Stimulated activated CD8-positive, alpha-beta memory T cell treated with anti-CD3 and anti-CD28 coated beads, Interleukin-15, amount 100 ng/mL, for 24 hours (primary cell): ENCODE results near the gene FAM219A.
"Not testable (repeated sequence)": the region's sequence is repeated elsewhere in the genome, so short reads cannot be mapped to it uniquely, and the experiment has no call there.

ENCODE experiments used
- DNase-seq: peaks from one replicate; pipeline ENCODE4 v3.0.0-alpha.2; 2020; ENCODE audit warnings: low read depth

FAM219A gene

DNA sequence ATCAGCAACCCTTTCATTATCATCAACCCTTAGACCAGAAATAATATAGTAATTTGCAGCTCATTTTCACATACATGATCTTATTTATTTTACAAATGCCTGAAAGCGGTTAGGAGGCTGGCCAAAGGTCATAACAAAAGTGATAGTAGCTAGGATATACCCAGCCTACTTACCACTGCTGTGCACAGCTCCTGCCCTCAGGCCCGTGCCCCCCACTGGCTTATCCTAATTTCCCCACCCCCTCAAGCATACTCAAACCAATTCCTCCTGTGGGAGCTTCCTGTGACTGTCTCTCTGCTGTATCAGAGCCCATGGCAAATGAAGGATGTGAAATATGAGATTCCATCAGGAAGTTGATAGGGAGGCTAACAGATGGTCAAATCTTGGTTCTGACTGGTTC, 14.8 kb downstream of the FAM219A start:
- no peak for DNase-seq

DNA sequence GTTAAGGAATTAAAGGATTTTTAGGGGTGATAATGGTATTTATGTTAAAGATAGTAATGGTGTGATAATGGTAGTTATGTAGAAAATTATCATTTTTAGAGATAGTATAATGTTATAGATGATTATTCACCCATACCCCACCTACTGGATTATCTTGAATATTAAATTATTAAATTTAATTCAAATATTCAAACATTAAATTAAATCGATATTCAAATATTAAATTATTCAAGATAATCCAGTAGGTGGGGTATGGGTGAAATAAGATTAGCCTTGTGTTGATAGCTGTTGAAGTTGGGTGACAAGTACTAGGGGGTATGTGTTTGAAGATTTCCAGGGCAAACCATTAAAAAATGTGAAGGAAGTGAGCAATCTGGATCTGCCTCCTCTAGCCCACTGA, 15.6 kb downstream of the FAM219A start:
- no peak for DNase-seq

DNA sequence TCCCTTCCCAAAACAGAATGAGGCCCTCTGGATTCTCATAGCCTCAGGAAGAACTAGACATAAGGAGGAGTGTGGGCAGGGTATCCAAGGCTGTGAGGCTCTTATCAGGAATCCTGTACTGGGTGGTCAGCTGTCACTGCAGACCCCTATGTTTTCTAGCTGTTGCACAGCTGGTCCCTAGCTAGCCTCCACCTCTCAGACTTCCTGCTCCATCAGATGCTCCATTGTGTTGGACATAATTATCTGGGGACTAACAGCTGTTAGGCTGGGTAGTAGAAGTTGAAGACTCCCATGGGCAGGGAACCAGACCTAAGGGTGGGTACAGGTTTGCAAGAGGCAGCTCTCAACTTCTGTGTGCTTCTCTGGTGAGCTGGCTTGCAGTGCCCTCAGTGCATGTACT, 18.4 kb downstream of the FAM219A start:
- DNase-seq: no peak

- DNase-seq: not testable (repeated sequence)
These were observed 19.9 kb downstream of the FAM219A start for GRCh38 chr9:34438465-34438864.

DNA sequence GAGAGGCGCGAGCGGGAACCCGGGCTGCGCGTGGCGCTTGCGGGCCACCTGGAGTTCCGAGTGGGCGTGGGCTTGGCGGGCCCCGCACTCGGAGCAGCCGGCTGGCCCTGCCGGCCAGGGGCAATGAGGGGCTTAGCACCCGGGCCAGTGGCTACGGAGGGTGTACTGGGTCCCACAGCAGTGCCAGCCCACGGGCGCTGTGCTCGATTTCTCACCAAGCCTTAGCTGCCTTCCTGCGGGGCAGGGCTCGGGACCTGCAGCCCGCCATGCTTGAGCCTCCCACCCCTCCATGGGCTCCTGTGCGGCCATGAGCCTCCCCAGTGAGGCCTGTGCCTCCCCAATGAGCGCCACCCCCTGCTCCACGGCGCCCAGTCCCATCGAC, 20.5 kb downstream of the FAM219A start:
- not testable (repeated sequence) for DNase-seq

GRCh38 chr9:34437006-34437925, 21.1 kb downstream of the FAM219A start:
- DNase-seq: no peak

GRCh38 chr9:34431667-34432066, 26.7 kb downstream of the FAM219A start:
- DNase-seq: no peak

DNA sequence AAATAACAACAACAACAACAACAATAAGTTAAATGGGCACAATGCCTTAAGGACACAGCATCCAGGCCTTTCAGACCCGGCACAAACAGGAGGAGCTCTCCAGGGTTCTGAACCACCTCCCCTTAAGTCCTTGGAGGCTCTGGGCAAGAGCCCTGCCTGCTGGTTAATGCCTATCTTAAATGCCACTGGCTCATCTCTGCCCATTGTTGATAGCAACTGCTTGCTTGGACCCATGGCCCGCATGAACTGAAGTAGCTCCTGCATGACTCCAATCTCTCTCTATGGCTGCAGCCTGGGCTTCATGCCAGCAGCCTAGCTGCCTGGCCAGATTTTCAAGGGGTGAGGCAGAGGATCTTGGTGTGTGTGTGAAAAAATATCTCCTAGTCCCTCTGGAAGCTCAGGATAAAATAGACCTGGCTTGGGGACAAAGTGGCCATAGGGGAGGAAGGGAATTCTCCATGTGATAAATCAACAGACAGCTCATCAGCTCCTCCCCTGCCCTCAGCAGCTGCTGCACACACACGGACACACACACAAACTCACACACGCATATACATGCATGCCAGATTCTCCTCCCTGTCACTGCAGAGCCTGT, 27.4 kb downstream of the FAM219A start:
- no peak for DNase-seq

DNA sequence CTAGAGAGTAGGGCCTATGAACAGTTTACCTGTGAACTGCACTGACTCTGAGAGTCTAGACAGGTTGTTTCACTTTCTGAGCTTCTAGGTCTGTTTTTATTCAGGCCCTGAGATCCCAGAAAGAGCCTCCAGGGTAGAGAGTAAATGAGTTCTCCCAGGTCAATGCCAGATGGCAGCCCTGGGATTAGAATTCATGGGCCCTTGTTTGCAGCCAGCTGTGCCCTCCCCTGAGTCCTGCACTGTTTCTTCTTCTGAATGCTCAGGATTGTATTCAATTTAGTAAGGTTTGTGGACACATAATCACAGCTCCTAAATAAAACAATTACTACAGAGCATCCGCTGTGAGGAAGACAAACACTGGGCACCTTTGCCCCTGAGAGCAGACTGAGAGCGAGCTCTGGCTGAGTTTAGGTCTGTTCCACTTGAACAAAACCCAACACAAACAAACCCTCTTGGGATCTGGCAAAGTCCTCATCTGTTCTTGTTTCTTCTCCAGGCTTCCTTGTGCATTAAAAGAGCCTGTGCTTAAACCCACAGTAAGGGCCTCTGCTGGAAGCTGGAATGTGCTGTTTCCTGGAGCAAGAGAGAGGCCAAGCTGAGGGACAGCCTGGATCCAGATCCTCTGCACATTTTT, 29.9 kb downstream of the FAM219A start:
- DNase-seq: no peak

- no peak for DNase-seq
These were observed 31.9 kb downstream of the FAM219A start for GRCh38 chr9:34426347-34427074.

DNA sequence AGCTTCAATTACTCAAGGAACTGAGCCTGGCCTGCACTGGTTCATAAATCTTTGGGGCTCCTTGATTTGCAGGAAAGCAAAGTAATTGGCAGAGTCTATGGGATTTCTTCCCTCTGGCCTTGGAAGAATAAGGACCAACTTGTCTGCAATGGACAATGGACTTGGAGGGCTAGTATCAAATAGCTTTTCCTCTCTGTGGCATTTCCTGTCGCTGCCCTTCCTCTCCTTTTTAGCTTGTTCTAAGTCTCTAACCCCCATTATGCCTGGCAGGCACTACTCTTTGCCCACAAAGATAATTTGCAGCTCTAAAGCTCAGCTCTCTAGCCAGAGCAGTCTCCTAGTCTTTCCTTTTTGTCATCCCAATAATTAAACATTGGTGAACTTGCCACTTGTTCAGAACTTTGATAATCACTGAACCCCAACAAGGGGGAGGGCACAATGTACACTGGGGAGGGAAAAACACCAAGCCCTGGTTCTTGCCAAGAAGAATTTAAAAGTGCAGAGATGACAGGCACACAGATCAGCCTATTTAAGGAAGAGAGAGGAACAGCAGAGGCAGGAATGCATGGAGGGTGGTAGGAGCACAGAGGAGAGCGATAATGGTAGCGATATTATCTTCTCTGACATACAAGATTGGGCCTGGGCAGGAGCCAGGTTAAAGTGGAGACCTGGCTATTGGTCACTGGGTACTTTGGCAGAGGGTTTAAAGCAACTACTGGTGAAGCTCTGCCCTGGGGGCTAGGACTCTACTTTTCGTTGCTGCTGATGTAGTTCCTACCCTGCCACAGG, 38.5 kb downstream of the FAM219A start:
- DNase-seq: no peak

- DNase-seq: no peak
These were observed 40.6 kb downstream of the FAM219A start for GRCh38 chr9:34417734-34418133.

DNA sequence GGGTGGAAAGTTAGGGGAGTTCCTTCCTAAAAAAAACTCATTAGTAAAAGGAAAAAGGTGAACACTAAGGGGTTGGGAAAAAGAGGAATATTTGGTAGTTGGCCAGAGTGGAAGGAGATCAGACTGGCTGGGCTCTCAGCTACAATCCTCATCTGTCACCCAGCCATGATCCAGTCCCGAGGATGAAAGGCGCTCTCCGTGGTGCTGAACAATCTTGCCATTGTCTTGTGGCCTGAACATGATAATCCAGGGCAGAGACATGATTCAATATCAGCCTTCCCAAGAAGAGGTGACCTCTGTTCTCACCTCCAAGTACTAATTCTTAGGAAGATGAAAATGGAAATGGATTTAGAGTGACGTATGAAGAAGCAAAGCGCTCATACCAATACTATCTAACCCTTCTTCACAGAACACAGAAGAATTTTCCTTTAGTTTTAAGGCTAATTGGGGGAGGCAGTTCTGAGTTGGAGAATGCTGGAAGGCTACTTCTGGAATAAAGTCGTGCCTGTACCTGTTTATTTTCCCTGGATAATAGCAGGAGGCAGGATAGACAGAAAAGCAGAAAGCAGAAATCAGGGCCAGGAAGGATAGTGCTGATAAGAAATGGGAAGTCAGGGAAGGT, 45.0 kb downstream of the FAM219A start:
- no peak for DNase-seq

DNA sequence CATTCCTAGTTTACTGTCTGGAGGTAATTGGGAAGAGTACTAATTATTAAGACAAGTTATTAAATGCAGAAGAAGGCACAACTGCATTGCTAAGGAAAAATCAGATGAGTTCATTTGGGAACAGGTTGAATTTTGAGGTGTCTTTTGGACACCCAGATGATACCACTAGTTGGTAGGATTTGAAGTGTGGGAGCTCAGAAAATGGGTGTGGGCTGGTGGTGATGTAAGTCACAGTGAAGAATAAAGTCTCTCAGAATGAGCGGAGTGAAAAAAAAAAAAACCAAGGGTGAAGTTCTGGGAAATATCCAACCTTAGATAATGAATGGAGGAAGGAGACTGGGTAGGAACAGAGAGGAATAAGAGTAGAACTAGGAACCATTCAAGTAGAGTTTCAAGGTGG, 46.0 kb downstream of the FAM219A start:
- DNase-seq: no peak

GRCh38 chr9:34409154-34409553, 49.2 kb downstream of the FAM219A start:
- DNase-seq: no peak

DNA sequence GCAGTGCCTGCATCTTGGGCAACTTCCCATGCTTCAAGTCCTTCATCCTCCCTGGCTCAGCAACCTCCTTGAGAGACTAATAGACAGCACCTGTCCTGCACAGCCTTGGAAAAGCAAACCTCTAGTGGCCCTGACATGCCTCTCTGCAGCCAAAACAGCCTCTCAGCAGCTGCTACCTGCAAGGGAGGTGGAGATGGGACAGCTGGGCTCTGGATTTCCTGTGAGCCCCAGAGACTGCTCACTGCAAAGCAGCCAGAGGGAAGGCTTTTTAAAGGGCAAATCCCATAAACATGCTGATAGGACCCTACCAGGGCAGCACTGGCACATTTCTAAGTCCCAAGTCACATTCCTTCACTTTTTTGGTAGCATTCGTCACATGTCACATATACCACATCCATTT, 50.2 kb downstream of the FAM219A start:
- DNase-seq: no peak

DNA sequence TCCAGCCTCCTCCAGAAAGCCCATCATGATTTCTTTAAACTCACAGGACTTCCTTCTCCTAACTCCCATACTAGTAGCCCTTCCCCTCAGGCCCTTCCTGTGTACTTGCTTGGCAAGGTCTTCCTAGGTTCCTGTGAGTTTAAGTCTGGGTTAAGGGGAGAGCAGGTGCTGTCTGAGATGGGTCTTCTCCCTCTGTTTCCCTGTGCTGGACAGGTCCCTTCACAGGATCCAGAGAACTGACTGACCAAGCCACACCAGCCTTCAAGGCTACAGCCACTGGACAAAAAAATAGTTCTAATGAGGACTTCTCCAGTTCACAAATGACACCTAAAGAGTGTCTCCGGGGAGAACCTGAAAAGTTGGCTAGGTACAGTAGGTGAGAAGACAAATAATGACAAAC, 52.2 kb downstream of the FAM219A start:
- no peak for DNase-seq

DNA sequence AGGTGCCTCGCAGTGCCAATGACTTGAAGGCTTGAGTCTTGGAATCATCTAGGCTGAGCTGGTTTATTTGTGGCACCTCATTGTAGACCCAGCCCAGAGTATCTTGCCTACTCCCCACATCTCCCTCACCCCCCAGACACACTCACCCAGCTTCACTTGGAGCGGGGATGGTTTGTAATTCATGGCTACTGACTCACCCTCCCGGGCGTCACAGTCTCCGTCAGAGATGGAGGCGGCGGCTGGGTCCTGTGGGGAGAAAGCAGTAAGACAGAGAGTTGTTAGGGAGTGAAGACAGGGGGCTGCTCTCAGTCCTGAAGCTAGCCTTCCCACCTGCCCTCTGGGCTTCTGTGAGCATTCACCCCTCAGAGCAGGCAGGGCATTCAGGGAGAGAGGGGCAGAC, 52.7 kb downstream of the FAM219A start:
- DNase-seq: no peak

GRCh38 chr9:34403554-34404380, 54.6 kb downstream of the FAM219A start:
- no peak for DNase-seq
